Left ventricle myocardium inferior (tissue), 1 donor: ENCODE results near the gene SCN7A. TPM values are rescaled to one million over a fixed set of nuclear protein-coding genes. Genes with fewer than 3 reads are reported as not detected.

Source experiments
- DNase-seq: peaks from one replicate; pipeline ENCODE4 v3.0.0-alpha.2; 2020
- H3K27ac ChIP-seq: fragments of 200-600 bp; replicated peaks from 2 replicates; pipeline ENCODE4 v1.8.0; 2021
- H3K27me3 ChIP-seq: fragments of 200-600 bp; 2 replicates; pipeline ENCODE4 v1.8.0; 2021; ENCODE audit warnings: low read depth
- H3K36me3 ChIP-seq: fragments of 200-600 bp; 2 replicates; pipeline ENCODE4 v1.8.0; 2021
- H3K4me1 ChIP-seq: fragments of 200-600 bp; 2 replicates; pipeline ENCODE4 v1.8.0; 2021
- H3K4me3 ChIP-seq: fragments of 200-600 bp; 2 replicates; pipeline ENCODE4 v1.8.0; 2021; ENCODE audit warnings: mild to moderate bottlenecking, moderate library complexity
- H3K9me3 ChIP-seq: fragments of 200-600 bp; replicated peaks from 2 replicates; pipeline ENCODE4 v1.8.0; 2021
- CTCF ChIP-seq: fragments of 200-600 bp; IDR thresholded peaks from 2 replicates; pipeline ENCODE4 v1.8.0; 2021; ENCODE audit warnings: antibody characterized with exemption, mild to moderate bottlenecking, borderline replicate concordance
- intact Hi-C: fragments of 100-400 bp; cut with micrococcal nuclease; formaldehyde crosslinking; loops from one replicate; pipeline ENCODE4 v1.11.0; 2022
- total RNA-seq: library from RNA; stranded (reverse); fragmentation: NEBNext Ultra II Directional; extraction: Animal tissue kit (Norgen Biotek cat#: 25700); gene quantifications from one replicate; pipeline ENCODE4 v1.2.1, GENCODE V29; 2021
- donor health status: DM: no; HTN: yes; CAD: no; lungs with severe emphysema.

Gene SCN7A
- total RNA-seq, 1 donor from 2014 or later = 22.3 TPM

GRCh38 chr2:166419616-166419934 lies 74.5 kb downstream of the SCN7A start:
- TF ChIP-seq CTCF = no peak
- no peak for DNase-seq
- H3K27me3 ChIP-seq = no peaks in the 10 kb centered on the region
- intact Hi-C loops = no loop called here
- no peaks in the 10 kb centered on the region for H3K4me1 ChIP-seq
- no peak overlapping the region for H3K27ac ChIP-seq
- H3K9me3 ChIP-seq = peaks cover 3% of the 10 kb centered on the region
- no peak overlapping the region for H3K4me3 ChIP-seq
- no peaks in the 10 kb centered on the region for H3K36me3 ChIP-seq

- H3K27me3 ChIP-seq = no peaks in the 10 kb centered on the region
- H3K36me3 ChIP-seq = no peaks in the 10 kb centered on the region
- H3K27ac ChIP-seq = no peak overlapping the region
- H3K9me3 ChIP-seq = peaks cover 3% of the 10 kb centered on the region
- DNase-seq = no peak
- TF ChIP-seq CTCF = no peak
- no peak overlapping the region for H3K4me3 ChIP-seq
- intact Hi-C loops = no loop called here
- no peaks in the 10 kb centered on the region for H3K4me1 ChIP-seq
Observed at GRCh38 chr2:166418853-166419615, 75.0 kb downstream of the SCN7A start.

GRCh38 chr2:166417669-166418068 lies 76.4 kb downstream of the SCN7A start:
- intact Hi-C loops = no loop called here
- DNase-seq = no peak
- Histone ChIP-seq H3K27me3 (no peaks in the 10 kb centered on the region), H3K27ac (no peak overlapping the region), H3K36me3 (no peaks in the 10 kb centered on the region), H3K9me3 (peaks cover 3% of the 10 kb centered on the region), H3K4me3 (no peak overlapping the region), H3K4me1 (no peaks in the 10 kb centered on the region)
- TF ChIP-seq CTCF = peak; percentile 24

- no peaks in the 10 kb centered on the region for H3K36me3 ChIP-seq
- intact Hi-C loops = no loop called here
Observed at GRCh38 chr2:166413255-166413654, 80.8 kb downstream of the SCN7A start.

GRCh38 chr2:166411473-166412230 lies 82.4 kb downstream of the SCN7A start:
- intact Hi-C loops = no loop called here
- H3K9me3 ChIP-seq = peaks cover 3% of the 10 kb centered on the region
- H3K27me3 ChIP-seq = no peaks in the 10 kb centered on the region
- no peak for DNase-seq
- TF ChIP-seq CTCF = no peak
- H3K27ac ChIP-seq = no peak overlapping the region
- H3K36me3 ChIP-seq = no peaks in the 10 kb centered on the region
- peaks cover 4% of the 10 kb centered on the region for H3K4me1 ChIP-seq
- H3K4me3 ChIP-seq = no peak overlapping the region

More at GRCh38 chr2:166413255-166413654, 80.8 kb downstream of the SCN7A start:
- Histone ChIP-seq H3K27ac (no peak overlapping the region), H3K4me1 (peaks cover 4% of the 10 kb centered on the region), H3K4me3 (no peak overlapping the region), H3K27me3 (no peaks in the 10 kb centered on the region), H3K9me3 (peaks cover 3% of the 10 kb centered on the region)
- TF ChIP-seq CTCF = no peak
- DNase-seq = no peak
